Measurements from ENCODE around the gene TUBA4A.
A peak's percentile ranks its signal among the peaks of the same experiment; 100 is the strongest.

The TUBA4A gene

DNA sequence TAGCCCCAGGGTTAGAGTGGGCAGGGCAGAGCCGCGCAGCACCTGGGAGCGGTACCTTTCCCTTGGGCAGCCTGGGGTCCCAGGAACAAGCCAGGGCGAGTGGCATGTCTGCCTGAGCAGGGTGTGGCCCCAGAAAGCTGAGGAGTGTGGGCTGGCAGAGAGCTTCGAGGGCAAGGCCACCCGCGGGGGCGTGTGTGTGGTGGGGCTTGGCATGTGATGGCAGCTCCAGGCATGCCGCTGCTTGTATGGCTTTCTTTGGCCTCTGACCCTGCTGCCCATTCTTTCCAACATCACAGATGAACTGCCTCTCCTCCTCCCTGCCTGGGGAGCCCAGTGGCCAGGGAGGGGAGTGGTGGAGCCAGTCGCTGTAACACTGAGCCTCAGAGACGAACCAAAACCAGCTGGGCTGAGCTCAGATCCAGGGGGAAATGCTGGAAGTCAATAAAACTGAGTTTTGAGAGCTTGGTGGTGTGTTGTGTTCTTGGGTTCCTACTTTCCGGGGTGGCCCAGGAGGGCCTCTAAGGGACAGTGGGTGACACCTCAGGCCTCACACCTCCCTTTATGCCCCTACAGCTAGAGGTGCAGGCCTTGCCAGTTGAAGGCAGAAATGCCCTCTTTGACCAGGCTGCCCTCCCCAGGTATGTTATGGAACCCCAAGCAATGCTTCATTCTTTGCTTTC, 32.9 kb upstream of the TUBA4A start:
- DNase-seq, result no peak

DNA sequence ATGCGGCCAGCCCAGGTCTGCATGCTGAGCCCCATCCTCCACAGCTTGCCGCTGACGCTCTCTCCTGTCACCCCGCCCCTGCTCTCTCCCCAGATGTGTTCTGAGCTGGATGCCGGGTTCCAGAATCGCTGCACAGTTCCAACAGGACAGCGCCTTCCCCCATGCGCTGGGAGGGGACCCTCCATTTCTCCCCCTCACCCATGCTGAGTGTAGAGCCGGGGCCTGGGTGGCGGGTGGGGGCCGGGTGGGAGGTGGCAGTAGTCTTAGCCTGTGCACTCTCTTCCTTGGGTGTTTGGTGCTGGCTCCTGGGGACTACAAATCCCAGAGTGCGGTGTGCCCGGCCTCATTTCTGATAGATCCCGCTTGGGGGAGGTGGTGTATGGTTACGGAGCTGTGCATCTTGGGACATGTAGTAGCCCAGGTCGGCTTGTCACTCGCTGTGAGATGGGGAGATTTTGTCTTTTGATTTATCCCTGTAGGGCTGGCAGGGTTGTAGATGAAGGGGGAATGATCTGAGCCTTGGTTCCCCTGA, 32.2 kb upstream of the TUBA4A start:
- DNase-seq, result no peak

DNA sequence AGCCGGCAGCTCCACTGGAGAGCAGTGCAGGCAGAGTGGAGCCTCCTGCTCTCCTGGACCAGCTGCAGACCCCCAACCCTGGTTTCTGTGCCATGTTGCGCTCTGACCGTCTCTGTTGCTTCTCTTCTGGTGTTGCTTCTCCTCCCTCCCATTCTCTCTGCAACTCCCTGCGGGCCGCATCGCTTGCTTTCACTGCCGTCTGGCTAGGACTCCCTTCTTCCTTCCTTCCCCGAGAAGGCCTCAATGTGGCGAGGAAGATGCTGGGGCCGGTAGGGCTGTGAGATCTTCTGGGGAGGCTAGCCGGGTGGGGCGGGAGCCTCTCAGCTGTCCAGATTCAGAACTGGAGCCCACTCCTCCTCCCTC, 31.6 kb upstream of the TUBA4A start:
- no peak for DNase-seq

DNA sequence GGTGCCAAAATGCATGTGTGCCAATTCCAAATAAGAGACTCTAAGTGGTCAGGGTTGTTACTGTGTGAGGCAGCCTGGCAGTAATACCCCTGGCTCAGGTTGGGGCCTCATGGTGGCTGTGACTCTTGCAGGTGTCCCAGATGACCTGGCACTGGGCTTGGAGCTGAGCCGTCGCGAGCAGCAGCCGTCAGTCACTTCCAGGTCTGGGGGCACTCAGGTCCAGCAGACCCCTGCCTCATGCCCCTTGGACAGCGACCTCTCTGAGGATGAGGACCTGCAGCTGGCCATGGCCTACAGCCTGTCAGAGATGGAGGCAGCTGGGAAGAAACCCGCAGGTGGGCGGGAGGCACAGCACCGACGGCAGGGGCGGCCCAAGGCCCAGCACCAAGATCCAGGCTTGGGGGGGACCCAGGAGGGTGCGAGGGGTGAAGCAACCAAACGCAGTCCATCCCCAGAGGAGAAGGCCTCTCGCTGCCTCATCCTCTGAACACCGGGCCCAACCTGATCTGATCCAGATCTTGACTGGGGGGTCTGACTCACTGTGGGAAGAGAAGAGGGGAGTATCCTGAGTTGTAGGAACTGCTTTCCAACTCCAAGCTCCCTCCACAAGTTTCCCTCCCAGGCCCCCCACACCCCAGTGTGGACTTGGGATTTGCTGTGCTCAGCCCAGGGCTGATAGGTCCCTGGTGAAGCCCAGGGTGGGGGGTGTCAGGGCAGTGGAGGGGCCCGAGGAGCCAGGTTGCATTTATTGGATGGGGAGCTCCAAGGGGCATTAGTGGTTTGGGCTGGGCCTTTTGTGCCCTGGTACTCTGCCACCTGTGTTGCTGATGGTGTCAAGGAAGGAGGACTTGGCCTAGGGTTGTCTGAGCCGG, 31.0 kb upstream of the TUBA4A start:
- DNase-seq, result no peak

DNA sequence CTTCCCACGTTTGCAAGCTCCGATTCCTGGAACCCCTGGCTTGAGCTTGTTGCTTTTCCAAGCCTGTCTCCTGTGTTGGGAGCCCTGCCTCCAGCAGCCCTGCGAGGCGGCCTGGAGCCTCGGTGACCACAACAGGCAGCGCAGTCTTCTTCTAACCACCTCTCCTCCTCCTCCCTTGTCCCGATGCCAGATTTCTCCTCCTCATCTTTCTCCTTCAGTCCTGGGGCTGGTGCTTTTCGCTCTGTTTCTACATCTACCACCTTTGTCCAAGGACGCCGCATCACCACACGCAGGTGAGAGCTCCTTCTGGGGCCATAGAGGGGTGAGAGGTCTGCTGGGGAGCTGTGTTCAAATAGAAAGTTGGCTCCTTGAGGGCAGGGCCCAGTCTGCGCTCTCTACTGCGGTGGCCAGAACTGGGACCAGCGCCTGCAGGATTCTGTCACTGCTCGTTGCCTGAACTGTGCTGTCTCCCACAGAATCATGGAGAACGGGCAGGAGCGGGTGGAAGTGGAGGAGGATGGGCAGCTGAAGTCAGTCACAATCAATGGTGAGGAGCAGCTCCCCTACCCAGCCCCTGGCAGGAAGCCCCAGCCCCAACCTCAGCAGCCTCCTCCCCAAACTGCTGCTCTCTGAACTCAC, 29.3 kb upstream of the TUBA4A start:
- DNase-seq, result no peak

DNA sequence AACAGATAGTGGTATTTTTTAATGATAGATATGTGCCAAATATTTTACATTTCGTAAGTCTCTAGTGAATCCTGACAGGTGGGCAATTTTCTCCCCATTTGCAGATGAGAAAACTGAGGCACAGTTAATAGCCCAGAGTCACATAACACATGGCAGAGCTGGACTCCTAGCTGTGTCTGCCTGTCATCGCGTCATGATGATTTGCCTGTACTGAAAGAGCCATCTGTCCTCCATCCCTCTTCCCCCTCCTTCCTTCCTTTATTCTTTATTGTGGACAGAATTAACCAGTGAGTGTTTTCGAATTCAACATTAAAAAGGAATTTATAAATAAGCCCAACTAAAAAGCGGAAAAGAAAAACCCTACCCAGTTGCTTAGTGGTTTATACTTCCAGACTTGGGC, 28.7 kb upstream of the TUBA4A start:
- DNase-seq, result no peak

DNA sequence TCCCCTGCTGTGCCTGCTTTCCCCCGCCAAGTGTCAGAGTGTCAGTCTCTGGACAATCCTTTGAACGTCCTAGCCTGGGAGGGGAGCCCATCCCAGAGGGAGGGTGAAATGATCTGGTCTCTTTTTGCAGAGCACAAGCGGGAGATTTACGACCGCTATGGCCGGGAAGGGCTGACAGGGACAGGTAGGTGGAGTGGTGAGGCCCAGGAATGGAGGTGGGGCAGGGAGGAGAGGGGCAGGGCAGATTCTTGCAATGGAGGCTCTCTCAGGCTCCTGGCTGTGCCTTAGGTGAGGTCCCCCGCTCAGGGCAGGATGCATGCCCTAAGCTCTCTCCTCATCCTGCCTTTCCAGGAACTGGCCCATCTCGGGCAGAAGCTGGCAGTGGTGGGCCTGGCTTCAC, 27.9 kb upstream of the TUBA4A start:
- DNase-seq, result no peak

DNA sequence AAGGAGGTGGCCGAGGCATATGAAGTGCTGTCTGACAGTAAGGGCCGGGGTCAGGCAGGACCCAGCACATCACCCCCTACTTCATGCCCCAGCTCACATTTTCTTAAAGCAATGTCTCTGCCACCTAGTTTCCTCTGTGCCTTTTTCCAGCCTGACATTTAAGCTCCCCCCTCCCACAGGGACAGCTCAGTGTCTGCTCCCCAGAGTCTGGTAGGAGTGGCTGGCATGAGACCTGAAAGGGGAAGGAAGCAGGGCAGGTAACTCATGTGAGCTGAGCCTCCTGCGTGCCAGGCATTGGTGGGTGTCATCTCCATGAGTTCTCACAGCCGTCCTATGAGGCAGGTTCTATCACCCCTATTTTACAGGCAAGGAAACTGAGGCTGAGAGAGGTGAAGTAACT, 26.9 kb upstream of the TUBA4A start:
- DNase-seq, result no peak

DNA sequence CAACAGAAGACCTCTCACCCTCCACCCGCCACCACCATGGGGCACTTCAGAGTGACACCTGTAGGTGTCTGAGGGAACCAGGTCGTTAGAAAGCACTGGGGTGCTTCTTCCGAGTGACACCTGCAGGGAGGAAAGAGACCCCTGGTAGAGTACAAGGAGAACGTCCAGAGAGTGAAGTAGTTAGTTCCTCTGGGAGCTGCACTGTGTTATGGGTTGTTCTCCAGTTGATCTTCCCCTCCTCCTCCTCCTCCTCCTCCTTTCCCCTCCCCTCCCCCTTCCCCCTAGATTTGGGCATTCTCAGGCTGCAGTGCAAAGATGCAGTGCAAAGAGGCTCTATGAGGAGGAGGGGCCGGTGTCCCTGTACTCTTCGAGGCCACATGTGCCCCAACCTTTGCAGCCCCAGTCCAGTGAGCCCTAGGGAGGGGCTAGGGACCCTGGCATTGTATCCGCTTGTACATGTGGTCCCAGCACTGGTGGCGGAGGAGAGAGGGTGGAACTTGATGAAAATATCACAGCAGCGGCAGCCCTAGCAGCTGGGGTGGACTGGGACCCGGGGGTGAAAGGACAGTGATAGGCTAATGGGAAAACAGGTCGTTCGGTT, 26.3 kb upstream of the TUBA4A start:
- DNase-seq, result no peak

DNA sequence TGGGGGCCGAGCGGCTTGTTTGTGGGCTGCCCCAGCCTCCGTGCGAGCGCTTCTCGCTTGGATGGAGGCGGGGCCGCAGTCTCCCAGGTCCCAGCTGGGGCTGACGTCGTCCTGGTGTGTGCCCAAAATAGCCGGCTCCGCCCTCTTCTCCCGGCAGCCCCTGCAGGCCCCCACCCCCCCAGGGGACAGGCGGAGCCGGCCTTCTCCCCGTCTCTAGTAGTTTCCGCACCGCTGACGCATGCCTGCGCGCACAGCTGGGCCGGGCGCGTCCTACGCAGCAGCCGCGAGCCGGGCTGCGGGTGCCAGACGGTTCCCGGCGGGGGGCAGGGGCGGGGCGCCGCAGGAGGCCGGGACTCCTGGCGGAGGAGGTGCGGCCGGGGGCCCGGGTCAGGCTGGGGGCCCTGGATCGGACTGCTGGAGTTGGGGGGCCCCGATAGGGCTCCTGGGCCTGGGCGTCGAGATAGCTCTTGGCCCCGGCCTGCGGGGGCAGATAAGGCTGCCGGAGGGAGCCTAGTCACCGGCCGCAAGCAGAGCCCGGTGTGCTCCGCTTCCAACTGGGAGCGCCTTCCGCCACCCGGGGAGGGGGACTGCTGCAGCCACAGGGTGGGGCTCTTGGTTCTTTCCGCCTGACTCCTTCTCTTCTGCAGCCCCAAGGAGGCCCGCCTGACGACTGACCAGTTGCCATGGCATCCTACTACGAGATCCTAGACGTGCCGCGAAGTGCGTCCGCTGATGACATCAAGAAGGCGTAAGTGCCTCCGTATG, 25.6 kb upstream of the TUBA4A start, which contains the start of gene DNAJB2:
Gene DNAJB2, plus strand, starts transcription at position 216 of the 765 bp plus-strand sequence. Its CDS starts 468 bp downstream, at position 684.
- peak; percentile 95 for DNase-seq

DNA sequence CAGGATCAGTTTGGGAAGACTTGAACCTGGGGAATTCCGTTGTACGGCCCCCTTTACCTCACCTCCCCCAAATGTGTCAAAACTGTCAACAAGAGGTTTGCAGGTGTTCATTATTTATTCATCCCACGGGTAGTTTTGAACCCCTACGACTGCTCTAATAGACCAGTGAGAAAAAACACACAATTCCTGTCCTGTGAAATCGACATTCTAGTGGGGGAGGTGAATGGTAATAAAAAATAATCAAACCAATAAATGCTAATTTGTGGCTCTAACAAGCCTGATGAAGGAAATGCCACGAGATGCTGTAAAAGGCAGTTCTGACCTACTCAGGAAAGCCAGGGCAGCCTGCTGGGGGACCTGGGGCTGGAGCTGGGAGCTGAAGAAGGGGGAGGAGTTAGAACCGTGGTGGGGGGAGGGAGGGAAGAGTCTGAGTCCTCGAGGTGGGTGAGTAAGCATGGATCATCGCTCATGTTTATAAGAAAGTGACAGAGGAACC, 25.0 kb upstream of the TUBA4A start:
- DNase-seq, result no peak

DNA sequence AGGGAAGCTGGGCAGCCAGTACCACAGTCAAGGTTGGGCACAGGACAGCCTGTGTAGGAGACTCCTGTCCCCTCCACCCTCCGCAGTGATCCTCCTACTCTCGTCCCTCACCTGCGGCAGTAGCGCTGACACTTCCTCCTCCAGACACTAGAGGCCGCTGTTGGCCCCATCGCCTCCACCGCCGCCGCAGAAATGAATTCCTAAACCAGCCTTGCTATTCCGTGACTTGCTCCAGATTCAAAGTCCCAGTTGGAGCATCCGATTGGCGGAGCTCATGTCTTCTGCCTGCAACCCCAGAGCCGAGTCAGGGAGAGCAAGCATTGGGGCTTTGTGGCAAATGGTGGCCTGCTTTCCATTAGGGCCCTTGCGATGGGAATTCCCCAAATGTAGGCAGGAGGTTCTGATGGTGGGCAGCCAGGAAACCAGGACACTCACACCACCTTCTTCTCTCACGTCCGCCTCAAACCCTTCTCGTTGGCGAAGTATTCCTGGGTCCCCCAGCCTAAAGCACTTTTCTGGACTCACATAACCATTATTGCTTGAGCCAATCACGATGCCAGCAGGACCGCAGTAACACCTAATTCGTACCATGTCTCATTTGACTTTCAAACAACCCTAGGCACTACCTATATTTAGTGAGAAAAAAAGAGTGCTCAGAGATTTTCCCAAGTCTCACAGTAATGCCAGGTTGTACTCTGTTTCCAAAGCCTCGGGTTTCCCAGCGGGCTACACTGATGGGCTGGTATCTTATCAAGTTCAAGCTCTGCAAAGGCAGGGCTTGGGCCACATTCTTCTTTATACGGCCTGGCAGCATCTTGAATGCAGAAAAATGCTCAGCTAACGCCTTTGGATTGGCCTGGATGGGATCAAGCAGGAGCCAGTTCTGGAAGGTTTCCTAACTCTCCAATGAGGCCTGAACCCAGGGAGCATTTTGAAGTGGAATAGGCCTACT, 24.3 kb upstream of the TUBA4A start:
- peak; percentile 67 for DNase-seq

DNA sequence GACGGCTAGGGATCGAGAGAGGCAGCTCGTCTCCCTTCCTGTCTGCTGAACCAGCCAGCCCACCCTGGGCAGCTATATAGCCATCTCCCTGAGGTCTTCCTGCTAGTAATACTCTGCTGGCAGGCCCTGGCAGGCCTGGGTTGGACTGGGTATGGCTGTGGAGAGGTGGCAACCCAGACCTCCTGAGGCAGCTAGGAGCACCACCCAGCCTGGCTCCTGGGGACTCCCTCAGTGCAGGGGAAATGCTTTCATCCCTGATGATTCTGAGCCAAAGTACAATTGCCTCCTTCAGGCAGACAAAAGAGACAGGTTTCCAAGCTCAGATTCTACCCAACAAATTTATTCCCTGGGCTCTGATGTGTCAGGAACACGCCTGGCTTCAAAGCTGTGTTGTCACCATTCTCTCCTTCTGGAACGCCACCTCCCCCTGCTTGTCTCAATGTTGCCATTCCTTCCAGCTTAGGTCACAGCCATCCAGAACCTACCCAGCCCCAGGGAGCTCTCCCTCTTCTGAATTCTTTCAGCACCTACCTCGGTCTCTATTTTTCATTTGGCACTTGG, 20.7 kb upstream of the TUBA4A start:
- no peak for DNase-seq

DNA sequence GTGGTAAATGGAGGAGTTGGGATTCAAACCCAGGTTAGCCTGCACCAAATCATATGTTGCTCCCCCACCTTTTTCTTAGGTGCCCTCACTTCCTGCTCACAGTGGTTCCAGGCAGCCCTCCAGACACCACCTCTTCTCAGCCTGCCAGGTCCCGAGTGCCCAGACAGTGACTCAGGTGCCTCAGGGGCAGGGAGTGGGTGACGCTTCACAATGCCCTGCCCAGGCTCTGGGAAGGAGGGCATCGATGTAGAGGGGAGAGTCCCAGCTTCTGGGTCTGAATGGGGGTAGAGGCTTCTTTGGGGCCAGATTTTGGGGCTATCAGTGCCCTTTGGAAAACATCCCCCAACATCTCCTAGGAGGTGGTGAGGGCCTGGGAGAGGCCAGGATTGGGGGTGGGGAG, 20.2 kb upstream of the TUBA4A start:
- no peak for DNase-seq

DNA sequence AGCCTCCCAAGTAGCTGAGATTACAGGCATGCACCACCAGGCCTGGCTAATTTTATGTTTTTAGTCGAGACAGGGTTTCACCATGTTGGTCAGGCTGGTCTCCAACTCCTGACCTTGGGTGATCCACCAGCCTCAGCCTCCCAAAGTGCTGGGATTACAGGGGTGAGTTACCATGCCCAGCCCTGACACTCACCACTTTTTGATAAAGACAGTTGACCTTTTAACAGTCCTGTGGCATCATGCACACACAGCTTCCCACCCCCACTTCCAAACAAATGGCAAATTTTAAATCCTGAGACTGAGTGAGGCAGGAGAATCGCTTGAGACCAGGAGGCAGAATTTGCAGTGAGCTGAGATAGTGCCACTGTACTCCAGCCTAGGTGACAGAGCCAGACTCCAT, 19.3 kb upstream of the TUBA4A start:
- no peak for DNase-seq

DNA sequence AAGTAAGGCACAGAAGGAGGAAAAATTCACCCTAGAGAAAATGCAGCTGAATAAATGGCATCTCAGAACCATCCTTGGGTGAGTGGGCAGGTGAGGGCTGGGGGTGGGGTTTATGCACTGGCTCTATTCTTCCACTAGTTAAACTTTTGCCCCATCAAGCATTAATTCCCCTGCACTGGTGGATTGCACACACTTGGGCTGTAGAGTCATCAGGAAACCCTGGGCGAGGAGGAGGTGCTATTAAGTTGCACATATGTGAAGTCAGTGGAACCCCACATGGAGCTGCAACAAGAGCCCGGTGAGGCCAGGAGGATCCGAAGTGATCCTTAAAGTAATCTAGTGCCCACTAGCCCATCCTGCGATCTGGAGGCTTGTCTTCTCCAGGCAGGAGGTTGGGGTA, 18.6 kb upstream of the TUBA4A start:
- DNase-seq, result no peak

DNA sequence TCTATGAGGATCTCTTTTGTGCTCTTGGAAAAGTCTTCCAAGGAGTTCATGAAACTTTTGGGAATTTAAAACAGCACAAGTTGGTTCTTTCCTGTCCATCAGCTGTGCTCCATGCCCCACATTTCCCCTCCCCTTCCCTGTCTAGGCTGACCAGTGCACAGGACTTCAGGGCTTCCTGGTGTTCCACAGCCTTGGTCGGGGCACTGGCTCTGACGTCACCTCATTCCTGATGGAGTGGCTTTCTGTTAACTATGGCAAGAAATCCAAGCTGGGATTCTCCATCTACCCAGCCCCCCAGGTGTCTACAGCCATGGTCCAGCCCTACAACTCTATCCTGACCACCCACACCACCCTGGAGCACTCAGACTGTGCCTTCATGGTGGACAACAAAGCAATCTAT, 17.3 kb upstream of the TUBA4A start:
- DNase-seq, result no peak

DNA sequence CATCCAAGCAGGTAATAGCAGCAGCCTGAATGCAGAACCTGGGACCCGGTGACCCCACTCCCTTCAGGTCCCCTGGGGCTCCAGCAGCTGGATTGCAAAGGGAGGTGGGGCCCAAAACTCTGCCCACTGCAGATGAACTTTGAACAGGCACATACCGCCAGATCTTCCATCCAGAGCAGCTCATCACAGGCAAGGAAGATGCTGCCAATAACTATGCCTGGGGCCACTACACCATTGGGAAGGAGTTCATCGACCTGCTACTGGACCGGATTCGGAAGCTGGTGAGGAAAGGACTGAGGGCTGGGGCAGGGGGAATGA, 16.3 kb upstream of the TUBA4A start:
- DNase-seq, result no peak

DNA sequence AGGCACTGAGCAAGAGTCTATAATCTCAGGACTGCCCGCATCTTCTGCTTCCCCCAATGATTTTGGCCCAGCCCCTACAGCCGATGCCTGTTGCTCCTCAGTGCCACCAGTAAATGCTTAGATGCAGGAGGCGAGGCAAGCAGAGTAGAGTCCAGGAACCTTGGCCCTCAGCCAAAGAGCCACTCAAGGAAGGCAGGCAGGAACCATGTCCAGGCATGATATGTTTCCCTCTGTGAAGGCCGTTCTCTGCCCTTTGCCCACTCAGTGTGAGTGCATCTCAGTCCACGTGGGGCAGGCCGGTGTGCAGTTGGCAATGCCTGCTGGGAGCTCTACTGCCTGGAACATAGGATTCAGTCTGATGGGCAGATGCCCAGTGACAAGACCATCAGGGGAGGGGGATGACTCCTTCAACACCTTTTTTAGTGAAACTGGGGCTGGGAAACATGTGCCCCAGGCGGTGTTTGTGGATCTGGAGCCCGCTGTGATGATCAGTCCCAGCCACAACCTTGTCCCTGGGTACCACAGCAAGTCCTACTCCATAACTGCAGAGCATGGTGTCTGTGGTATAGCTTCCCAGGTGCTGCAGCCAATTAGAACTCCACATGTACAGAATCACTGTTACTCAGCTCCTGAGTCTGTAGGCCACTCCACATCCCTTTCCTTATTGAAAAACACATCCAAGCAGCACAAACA, 15.8 kb upstream of the TUBA4A start:
- peak; percentile 53 for DNase-seq

DNA sequence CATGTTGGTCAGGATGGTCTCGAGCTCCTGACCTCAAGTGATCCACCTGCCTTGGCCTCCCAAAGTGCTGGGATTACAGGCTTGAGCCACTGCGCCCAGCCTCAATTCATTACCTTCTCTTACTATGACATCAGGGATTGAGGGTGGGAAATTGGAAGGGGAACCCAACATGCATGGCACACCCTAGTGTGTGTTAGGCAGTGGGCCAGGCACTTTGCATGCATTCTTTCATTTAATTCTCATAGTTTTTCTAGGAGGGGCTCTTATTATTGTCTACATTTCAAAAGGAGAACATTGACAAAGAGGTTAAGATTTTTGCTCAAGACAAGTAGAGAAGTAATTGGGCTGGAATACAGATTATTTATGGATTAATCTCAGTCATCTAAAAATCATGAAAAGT, 14.6 kb upstream of the TUBA4A start:
- DNase-seq, result no peak

All from DMS153 (cell line).